NCI-H1694 (cell line): ENCODE results near the gene TRIM32.
A peak's percentile ranks its signal among the peaks of the same experiment; 100 is the strongest.

ENCODE experiments used
- DNase-seq: peaks from one replicate; lab custom pipeline; 2025; lab: John Stamatoyannopoulos, UW

TRIM32 gene

DNA sequence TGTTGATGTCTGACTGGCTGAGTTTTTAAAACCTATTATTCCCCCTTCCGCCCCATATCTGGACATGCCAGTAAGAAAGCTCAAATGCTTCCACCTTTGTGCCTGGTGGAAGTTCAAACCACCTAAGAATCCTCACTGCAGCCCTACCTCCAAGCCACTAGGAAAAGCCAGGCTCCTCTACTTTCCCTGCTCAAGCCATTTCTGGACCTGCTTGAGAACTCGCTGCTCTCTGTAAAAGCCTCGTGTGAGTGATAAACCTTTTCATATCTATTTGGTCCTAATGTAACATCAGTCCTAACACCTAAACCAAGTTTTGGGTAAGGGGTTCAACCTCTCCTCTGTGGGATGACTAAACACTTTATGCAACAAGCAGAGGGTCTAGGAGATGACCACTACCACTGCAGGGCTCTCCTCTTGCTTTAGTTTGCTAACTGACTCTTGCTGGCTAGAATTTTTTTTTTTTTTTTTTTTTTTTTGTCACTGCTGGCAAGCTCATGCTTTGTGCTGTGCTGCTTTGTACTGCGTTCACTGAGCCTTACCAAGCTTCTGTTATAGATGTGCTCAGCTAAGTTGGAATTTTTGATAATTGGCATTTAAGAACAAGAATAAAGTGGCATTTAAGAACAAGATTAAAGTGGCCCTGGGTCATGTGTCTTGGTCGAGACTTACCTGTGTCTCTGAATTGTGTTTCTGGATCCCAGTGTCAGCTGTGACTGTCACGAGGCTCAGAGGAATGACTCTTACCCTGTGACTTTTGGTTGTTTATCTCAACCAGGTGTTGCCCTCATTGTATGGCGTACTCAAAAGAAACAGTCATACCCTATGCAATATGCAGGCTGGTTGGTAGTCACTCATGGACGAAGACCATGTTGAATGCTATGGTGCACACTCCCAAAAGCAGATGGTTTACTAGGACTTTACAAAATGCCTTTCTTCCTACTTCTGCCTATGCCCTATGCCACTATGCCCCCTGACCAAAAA is 19.5 kb downstream of the TRIM32 start:
- no peak for DNase-seq

DNA sequence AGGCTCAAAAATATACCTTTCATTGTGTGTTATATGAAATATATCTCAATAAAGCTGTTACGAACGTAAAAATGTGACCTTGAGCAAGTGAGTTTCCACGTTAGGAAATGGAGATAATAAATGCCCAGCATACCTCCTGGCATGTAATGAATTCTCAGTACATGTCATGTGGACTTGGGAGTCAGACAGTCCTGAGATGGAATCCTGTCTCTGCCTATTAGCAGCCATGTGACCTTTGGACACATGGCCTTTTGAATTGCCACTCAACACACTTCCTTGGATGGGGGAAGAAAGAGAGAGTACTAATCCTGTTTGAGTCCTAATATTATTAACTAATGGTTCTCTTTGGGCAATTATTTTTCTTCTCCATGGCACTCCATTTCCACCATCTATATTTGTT is 25.7 kb downstream of the TRIM32 start:
- no peak for DNase-seq

DNA sequence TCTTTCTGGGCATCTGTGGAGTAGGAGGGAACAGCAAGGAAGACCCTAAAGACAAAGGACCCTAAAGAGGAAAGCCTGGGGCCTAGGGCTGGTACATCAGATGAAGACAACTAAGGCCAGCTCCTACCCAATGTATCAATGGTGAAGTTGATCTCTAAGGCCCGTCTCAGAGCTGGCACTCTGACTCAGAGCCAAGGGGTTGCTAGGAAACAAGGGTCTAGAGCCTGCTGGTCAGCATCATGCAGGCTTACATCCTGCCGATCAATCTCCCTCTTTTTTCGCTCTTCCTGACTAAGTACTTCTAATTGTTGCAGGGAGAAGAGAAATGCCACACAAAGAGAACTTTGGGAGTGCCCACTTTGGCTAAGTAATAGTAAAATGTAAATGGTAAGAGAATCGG is 26.2 kb downstream of the TRIM32 start:
- no peak for DNase-seq

DNA sequence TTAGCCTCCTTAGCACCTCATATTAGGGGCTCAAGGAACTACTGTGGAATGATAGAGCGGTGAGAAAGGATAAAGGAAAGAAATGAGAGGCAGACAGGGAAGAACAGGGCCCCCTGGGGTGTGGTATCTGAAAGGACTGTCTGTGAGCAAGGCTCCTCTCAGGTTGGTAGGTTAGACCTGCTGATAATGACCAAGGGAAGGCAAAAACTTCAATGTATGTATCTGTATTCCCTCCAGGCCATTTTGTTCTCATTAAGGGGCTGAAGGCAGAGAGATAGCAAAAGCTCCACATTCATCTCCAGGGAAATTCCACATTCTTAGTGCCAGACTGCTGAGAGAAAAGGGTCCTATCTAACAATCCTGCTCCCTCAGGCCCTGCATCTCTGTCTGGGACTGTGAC is 28.6 kb downstream of the TRIM32 start:
- no peak for DNase-seq

DNA sequence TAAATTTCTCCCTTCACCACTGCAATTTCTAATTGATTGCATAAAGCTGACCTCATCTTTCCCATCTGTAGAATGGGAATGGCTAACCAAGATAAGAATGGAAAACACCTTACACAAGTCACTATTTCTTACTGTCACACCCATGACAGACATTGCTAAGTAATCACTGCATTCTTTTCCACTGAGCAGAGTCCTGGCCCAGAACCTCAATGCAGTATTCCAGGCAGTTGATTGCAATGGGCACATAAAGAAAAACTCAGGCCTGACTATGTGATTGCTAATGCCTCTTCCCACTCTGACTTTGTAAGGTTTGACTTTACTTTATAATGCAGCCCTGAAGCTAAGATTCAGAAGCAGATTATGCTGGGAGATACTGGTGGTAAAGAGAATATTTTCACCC is 29.3 kb downstream of the TRIM32 start:
- no peak for DNase-seq

DNA sequence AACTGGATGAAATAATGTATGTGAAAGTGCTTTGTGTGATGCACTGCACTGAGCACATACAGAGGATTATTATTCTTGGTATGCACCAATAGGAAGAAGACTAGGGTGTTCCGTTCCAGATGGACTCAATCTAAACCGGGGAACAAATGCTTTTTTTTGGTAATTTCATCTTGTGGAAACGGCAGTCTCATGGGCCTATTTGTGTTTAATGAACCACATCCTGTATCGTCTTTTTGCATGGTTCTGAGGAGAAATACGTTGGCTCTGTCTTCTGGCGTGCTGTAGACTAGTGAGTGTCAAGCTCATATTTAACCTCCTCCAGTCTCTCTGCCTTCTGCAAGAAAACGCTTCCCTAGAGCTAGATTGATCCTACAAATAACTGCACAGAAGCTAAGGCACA is 30.0 kb downstream of the TRIM32 start:
- DNase-seq, result no peak

DNA sequence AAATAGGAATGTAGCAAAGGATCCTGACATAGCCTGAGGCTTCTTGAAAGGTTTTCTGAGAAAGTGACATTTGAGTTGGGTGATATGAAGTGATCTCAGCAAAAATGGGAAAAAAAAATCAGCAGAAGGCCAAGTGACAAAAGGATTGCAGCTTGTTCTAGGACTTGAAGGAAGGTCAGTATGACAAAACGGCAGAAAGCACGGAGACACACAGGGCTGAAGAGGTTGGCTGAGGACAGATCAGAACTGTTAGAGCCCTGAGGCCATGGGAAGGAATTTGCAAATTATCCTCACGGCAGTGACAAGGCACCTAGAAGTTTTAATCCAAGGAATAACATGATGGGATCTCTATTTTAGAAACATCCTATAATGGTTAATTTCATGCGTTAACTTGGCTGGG is 31.0 kb downstream of the TRIM32 start:
- no peak for DNase-seq

DNA sequence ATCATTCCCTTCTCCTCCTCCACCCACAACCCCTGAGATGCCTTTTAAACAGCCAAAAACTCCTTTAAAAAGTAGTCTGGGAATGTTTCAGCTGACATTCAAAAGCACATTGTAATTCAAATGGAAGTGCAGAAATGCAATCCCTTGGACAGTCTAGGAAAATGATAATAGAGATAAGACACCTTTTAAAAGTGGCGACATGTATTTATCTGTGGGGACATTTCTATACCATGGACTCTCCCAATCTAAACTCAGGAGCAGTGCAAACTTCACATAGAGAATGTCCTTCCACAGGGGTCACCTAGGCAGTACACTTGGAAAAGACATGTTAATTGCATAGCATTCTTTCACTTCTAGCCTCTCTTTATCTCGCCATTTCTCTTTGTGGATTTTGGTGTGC is 33.0 kb downstream of the TRIM32 start:
- no peak for DNase-seq

DNA sequence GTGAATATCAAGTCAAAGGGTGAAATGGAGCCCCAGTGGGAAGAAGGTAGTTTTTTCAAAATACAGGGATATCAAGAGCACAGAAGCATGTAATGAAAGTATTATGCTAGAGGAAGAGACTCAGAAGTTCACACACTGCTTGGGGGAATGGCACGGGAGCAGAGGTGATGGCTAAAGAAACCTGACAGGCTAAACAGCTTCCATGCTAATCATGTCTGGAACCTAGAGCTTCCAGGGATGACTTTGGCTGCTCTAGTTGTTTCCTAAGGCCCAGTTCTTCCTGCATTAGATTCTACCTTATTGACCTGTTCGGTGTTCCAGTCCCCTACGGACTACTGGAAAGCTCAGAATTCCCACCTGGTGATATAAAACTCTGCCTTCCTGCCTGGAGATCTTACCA is 34.3 kb downstream of the TRIM32 start:
- DNase-seq, result no peak

DNA sequence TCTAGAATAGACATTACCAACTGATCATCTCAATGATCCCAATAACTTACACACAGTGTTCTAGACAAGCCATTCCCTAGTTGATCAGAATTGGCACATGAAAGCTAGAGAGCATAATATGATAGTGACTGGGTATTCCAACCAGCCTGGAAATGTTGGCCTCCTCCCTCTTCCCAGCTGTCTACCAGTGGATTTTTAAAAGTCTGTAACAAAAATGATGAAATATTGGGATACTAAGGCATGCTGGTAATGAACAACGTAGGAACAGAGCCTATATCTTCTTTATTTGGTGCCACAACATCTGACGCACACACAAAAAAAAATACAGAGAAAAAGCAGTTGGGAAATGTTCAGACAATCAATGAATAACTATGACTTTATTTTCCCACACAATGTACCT is 34.8 kb downstream of the TRIM32 start:
- no peak for DNase-seq

DNA sequence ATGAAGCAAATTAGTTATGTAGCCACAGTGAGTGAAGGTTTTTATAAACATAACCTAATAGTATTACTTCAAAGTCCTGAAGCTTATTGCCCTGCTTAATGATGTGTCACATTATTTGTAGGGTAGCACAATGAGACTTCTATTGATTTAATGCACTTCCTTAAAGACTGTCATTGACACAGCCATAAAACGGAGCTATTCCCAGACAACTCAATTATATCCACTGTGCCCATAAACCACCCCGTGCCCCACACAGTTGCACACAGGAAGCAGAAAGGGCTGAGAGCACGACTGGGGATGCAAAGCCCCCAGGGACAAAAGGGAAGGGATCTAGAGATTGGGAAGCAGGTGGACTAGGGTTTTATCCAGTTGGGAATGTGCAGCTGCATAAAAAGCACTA is 37.0 kb downstream of the TRIM32 start:
- no peak for DNase-seq

DNA sequence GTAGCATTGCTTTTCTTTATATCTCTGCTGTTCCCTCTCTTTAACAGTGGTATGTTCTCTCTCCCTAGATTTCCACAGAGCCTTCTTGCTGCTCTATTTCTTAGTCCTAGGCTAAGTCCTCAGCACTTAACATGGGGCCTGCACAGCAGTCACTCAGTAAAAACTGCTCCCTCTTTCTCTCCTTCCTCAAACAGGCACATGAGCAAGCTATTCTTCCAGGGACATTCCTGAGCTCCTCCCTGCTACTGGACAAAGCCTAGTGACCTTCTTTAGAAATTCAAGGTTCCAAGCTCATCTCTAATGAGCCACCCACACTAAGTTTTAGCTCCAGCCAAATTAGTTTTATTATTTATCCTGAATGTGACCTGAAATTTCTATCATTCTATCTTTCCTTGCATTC is 39.5 kb downstream of the TRIM32 start:
- no peak for DNase-seq

DNA sequence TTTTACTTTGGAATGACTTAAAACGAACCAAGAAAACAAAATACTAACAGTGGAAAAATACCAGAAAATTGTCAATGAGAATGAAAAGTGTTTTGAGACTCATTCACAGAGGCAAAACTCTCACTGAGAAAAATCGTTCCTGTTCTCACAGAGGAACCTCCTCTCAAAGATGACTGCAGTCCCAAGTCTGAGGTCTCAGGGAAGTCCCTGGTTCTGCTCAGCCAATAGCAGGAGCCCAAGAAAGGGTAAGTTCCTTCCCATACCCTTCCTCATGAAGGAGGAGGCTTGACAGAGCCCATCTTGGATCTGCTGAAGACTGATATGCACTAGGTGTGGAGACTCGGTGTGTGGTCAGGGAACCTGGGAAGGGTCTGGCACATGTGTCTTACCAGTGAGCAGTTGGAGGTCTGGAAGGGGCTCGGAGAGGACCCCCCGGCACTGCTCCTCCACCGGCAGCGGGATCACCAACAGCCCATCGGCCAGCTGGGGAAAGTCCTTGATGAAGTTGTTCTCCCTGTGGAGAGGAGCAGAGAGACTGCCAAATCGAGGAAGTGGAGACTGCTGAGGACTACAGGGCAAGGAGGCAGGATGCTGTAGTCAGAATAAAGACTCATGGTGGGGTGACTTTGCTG is 46.0 kb downstream of the TRIM32 start:
- DNase-seq, result no peak

DNA sequence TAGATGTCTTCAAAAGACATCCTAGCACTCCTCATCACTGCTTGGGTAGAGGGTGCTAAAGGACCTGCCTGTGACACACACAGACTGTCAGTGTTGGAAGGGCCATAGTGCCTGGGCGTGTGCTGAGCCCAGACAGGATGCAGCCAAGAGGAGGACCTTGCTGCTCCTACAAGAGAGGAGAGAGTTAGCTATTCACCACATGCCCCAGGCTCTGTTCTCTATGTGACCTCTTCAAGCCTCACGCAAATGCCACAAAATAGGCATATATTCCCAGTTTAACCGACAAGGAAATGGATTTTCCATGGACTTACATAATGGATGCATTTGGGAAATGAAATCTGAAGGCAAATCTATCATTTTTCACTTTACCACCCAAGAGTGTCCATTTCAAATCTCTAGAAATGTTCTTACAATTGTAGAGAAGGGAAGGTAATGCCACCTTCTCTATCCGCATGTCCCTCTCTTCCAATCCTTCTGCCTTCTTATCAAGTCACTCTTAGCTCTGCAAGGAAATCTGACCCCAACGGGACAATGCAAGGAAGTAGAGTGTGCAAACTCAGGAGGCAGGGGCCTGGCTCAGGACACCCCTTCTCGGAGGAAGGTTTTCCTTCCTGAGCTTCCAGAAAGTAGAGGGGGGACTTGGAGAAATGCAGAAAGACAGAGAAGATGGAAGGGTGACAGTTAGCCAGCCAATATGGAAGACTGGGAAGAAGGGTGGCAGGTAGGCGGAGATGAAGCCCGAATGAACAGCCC is 49.5 kb downstream of the TRIM32 start:
- DNase-seq, result no peak

DNA sequence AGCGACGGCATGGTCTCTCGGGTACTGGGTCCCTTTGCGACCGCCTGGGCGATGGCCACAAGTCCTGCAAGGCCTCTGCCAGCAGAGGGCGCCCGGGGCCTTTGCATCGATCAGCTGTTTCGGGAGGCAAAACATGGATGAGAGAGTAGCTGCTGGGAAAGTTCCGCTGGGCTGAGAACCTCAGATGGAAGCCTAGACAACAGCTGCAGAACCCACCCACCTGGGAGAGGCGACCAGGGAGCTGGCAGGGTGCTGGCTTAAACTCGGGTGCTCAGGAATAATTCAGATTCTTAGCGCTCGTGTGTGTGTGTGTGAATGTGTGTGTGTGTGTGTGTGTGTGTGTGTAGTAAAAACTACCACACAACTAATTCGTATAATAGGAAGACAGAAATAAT is 50.0 kb downstream of the TRIM32 start:
- peak; percentile 77 for DNase-seq

DNA sequence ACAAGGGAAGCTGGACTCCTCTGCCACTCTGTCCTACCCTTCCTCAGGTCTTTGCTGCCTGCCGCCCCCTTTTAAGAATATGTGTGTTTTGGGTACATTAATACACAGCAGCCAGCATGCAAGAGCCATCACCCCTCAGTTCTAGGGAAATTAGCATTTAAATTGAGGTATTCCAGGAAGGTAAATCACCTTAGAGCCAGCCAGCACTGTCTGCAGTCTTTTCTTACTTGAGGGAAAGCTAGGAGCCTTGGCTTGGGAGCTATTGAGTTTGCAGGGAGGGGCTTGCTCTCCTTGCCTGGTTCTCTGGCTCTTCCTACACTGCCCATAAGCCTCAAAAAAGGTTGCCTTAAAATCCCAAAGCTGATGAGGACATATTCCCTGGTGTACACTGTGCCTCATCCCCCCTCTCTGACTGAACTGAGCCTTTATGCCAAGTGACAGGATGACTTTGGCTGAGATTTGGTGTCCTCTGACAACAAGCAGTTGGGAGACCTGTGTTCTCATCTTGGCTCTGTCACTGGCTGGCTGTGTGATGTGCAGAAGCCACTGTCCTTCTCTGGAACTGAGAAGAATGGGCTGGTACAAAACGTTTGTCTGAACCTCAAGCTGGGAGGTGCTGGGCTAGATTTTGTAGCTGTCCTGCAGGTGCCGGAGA is 54.1 kb downstream of the TRIM32 start:
- DNase-seq, result no peak

DNA sequence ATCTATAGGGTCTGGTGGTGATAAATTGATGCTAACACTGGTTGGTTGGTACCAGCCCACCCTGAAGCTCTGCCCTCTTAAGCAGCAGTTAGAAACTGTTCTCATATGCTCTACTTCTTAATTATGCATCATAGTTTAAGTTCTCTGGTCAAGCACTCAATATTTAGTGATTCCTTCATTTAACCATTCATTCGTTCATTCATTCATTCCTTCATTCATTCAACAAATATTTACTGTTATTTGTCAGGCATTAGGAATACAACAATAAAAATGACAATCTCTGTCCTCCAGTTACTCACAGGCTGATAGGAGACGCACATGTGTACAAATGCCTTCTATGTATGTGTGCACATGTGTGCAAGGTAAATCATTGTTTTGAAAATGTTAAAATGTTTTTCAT is 54.6 kb downstream of the TRIM32 start:
- no peak for DNase-seq

DNA sequence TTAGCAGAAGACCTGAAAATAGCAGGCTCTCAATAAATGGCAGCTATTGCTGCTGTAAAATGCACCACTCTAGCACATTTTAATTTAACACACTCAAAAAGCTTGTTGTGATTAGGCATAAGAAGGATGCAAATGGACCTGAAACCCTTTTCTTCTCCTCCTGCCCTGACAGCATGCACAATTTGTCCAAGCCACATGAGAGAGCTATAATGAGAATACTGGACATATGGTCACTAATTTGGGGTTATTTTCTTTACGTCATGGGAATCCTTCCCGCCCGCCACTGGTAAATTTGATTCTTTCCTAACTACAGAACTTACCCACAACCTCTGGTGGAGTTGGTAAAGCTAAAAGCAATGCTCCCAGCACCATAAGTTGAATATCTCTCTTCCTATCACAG is 62.1 kb downstream of the TRIM32 start:
- no peak for DNase-seq

DNA sequence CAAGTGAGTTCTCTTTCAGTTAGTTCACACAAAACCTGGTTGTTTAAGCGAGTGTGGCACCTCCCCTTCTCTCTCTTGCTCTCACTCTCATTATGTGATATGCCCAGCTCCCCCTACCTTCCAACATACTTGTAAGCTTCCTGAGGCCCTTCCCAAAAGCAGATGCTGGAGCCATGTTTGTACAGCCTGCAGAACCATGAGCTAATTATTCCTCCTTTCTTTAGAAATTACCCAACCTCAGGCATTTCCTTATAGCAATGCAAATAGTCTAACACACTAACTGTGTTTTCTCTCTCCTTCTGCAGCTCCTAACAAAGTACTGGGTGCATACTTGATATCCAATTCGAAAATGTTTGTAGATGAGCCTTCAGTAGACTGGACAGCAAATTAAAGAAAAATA is 62.7 kb downstream of the TRIM32 start:
- DNase-seq, result no peak

DNA sequence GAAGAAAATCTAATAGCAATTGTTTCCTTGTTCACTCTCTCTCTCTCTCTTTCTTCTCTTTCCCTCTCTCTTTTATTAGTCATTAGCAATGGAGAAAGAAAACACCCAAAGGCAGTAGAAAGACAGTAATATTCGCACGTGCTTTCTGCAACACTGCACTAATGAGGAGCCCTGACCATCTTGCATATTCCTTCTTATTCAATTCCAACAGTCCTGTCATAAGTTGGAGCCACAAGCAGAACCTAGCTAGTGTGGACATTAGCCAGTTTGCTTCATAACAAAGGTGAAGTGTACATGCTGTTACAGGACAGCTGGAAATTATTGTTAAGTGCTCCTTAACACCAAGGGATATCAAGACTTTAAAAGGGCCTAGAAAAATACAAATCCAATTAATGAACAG is 63.4 kb downstream of the TRIM32 start:
- DNase-seq, result no peak
